GM12872 (cell line): Measurements from ENCODE around the gene SFT2D1.

Source experiments
- TF ChIP-seq, protein P1 (sequence below): IDR thresholded peaks from 3 replicates; pipeline ENCODE4 v1.5.1; 2011; ENCODE audit warnings: low read depth, mild to moderate bottlenecking, low read length, moderate library complexity; ENCODE audit not compliant: insufficient read depth

SFT2D1 gene

DNA sequence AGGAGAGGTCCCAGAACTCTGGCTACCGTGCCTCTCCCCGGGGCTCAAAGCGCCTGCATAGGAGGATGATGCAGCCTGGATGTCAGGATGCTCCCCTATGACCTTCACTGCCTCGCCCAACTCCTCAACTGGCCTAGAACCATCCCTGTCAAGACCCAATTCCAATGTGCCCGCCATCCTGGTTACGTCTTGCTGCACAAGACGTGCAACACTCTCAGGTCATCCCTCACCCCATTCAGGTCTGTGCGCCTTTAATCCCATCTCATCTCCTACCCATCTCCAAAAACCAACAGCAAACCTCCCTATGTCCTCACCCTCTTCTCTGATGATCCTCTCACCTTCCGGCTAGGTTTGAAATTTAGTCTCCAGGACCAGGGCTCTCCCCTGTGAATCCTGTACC, 3.5 kb downstream of the SFT2D1 start:
- TF ChIP-seq, protein P1, sequence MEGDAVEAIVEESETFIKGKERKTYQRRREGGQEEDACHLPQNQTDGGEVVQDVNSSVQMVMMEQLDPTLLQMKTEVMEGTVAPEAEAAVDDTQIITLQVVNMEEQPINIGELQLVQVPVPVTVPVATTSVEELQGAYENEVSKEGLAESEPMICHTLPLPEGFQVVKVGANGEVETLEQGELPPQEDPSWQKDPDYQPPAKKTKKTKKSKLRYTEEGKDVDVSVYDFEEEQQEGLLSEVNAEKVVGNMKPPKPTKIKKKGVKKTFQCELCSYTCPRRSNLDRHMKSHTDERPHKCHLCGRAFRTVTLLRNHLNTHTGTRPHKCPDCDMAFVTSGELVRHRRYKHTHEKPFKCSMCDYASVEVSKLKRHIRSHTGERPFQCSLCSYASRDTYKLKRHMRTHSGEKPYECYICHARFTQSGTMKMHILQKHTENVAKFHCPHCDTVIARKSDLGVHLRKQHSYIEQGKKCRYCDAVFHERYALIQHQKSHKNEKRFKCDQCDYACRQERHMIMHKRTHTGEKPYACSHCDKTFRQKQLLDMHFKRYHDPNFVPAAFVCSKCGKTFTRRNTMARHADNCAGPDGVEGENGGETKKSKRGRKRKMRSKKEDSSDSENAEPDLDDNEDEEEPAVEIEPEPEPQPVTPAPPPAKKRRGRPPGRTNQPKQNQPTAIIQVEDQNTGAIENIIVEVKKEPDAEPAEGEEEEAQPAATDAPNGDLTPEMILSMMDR = no peak

DNA sequence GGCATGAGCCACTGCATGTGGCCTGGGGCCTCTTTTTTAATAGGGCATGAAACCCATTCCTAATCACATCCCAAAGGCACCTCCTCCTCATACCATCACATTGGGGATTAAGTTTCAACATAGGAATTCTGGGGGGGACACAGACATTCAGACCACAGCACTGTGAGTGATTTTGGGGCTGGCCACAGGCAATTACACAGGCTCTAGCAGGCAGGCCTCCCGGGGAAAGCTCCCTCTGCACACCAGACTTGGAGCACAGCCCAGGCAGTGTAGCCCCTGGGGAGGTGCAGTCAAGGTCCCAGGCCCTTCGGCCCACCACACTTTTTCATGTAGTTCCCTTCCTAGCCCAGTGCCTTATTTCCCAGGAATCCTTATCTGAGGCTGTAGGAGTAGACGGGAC, 5.5 kb downstream of the SFT2D1 start:
- TF ChIP-seq, protein P1 = no peak

DNA sequence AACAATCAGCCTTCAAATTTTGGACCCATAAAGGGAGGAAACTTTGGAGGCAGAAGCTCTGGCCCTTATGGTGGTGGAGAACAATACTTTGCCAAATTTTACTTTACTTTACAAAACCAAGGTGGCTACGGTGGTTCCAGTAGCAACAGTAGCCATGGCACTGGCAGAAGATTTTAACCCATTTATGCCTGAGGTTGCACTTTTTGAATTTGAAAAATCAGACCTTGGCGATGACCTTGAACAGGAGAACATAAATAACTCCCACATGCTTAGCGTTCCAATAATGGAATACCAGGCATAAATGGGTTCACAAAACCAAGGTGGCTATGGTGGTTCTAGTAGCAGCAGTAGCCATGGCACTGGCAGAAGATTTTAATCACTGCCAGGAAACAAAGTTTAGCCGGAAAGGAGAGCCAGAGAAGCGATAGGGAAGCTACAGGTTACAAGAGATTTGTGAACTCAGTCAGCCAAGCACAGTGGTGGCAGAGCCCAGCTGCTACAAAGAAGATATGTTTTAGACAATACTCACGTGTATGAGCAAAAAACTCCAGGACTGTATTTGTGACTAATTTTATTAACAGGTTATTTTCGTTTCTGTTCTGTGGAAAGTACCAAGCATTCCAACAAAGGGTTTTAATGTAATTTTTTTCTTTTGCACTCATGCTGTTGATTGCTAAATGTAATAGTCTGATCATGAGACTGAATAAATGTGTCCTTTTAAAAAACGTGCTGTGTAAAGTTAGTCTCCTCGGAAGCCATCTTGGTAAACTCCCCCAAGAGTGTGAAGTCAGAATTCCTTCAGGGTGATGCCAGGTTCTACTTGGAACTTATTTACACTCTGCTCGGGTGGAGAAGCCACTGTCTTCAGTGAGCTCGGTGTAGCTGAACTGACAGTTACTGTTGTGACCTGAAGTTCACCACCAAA, 6.7 kb downstream of the SFT2D1 start:
- TF ChIP-seq, protein P1 = no peak

DNA sequence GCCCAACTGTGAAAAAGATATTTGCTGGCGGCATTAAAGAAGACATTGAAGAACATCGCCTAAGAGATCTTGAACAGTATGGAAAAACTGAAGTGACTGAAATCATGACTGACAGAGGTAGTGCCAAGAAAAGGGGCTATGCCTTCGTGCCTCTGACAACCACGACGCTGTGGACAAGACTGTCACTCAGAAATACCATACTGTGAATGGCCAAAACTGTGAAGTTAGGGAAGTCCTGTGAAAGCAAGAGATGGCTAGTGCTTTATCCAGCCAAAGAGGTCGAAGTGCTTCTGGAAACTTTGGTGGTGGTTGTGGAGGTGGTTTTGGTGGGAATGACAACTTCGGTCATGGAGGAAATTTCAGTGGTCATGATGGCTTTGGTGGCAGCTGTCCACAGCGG, 7.5 kb downstream of the SFT2D1 start:
- TF ChIP-seq, protein P1 = no peak

DNA sequence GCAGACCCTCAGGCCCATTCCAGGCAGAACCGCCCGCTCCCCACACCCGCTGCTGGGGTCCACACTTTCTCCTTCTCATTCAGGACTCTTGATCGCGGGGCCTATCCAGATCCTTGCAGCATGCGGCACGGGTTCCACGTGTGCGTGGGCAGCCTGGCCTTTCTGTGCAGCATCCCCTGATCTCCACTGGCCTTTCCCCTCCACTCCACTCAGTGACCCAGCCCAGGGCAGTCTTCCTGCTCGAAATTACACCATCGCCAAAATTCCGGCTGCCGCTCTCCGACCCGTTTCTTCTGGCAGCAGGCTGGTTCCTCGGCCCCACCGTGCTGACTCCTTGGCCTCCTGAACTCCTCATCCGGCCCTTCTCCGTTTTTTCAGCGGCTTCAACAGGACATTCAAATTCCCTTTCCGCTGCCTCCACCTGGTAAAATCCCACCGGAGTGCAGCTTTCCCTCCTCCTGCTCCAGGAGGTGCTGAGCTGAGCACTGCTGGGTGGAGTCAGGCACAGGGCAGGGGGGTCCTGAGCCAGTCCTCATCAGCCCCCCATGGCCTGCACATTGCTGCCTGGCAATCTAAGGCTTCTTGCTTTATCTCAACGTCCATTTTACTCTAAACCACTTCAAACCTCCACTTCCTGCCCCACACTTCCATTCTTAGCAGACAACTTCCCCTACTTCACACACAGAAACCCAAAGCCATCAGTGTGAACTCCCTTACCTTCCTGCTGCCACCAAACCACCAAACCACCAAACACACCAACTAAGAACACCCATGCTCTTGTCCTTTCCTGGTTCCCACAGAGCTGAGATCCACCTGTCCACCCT, 9.0 kb downstream of the SFT2D1 start:
- TF ChIP-seq, protein P1 = no peak

DNA sequence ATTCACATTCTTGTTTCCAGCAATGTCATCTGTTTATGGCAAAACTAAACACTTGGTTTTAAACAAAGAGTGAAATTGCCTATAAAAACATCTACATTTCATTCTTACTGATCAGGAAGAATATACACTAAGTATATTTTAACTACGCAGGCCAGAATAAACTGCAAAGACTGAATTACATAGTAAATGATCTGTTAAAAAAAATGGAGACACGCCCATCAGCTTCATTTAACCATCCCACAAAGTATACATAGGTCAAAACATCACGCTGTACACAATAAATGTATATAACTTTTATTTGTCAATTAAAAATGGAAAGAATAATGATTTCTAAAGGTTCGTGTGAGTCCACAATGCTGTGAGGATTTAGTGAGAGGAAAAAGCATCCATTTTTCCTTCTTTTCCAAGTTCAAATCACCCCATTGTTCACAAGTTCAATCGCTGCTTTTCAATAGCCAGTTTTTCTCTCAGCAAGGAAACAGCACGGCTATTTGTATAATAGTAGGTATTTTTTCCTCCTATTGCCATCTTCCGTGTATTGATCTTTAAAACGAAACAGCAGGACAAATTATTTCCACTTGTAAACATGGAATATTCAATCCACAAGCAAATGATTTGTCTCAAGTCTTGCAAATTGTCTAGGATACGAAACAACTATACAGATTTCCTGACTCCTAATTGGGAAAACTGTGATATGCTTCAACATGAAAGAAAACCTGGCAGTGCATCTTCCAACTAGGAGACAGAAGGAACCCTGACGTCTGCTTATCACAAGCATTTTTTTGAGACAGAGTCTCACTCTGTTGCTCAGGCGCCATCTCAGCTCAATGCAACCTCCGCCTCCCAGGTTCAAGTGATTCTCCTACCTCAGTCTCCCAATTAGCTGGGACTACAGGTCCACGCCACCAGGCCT, 10.6 kb downstream of the SFT2D1 start:
- TF ChIP-seq, protein P1 = no peak
